Caco-2 (cell line): ENCODE measurements around the gene GNG7. TPM values are rescaled to one million over a fixed set of nuclear protein-coding genes. Genes with fewer than 3 reads are reported as not detected.
"Not testable (repeated sequence)": the region's sequence is repeated elsewhere in the genome, so short reads cannot be mapped to it uniquely, and the experiment has no call there.

ENCODE experiments used
- BruUV-seq: library from RNA; stranded (reverse); fragments of 400-500 nt; replicated peaks from 2 replicates; lab custom pipeline; 2021; lab: Mats Ljungman, UMichigan
- CTCF ChIA-PET: fragments of 300-600 bp; sonication (Branson Sonifier 250); formaldehyde crosslinking; loops from one replicate; lab custom pipeline; 2022; ENCODE audit warnings: antibody characterized with exemption; lab: Charles Lee
- POLR2A ChIA-PET: fragments of 300-600 bp; sonication (Branson Sonifier 250); formaldehyde crosslinking; loops from one replicate; lab custom pipeline; 2022; ENCODE audit warnings: antibody characterized with exemption; lab: Charles Lee
- DNase-seq, 2 experiments: peaks; one replicate each; pipeline versions ENCODE4 v3.0.0 to v3.0.0-alpha.2; 2020 to 2022
- H3K27me3 ChIP-seq: replicated peaks from 2 replicates; pipeline ENCODE4 v1.6.0; 2011; ENCODE audit warnings: low read length; ENCODE audit not compliant: control insufficient read depth, insufficient read depth
- H3K36me3 ChIP-seq: 2 replicates; pipeline ENCODE4 v1.5.1; 2011; ENCODE audit warnings: low read length; ENCODE audit not compliant: control insufficient read depth, insufficient read depth
- H3K4me1 ChIP-seq: fragments of 250-450 bp; sonication (Bioruptor Pico); 2 replicates; pipeline ENCODE4 v1.5.1; 2020; ENCODE audit warnings: mild to moderate bottlenecking
- H3K4me3 ChIP-seq: 2 replicates; pipeline ENCODE4 v1.5.1; 2011; ENCODE audit warnings: low read depth, mild to moderate bottlenecking, control low read depth, low read length
- H3K9me3 ChIP-seq: fragments of 250-450 bp; sonication (Bioruptor Pico); 2 replicates; pipeline ENCODE4 v1.5.1; 2020; ENCODE audit warnings: mild to moderate bottlenecking, moderate library complexity
- H3K27ac Mint-ChIP-seq: one replicate; pipeline ENCODE4 v1.8.0; 2022; ENCODE audit warnings: mixed read lengths; ENCODE audit not compliant: unreplicated experiment
- H3K27me3 Mint-ChIP-seq: one replicate; pipeline ENCODE4 v1.8.0; 2022; ENCODE audit warnings: mixed read lengths; ENCODE audit not compliant: insufficient read depth, unreplicated experiment
- H3K36me3 Mint-ChIP-seq: one replicate; pipeline ENCODE4 v1.8.0; 2022; ENCODE audit warnings: mild to moderate bottlenecking, mixed read lengths; ENCODE audit not compliant: insufficient read depth, unreplicated experiment
- H3K4me1 Mint-ChIP-seq: one replicate; pipeline ENCODE4 v1.8.0; 2022; ENCODE audit warnings: low read depth, mixed read lengths; ENCODE audit not compliant: unreplicated experiment
- H3K4me3 Mint-ChIP-seq: one replicate; pipeline ENCODE4 v1.8.0; 2022; ENCODE audit warnings: mild to moderate bottlenecking, moderate library complexity, mixed read lengths; ENCODE audit not compliant: unreplicated experiment
- H3K9me3 Mint-ChIP-seq: one replicate; pipeline ENCODE4 v1.8.0; 2022; ENCODE audit warnings: mixed read lengths; ENCODE audit not compliant: unreplicated experiment
- intact Hi-C: fragments of 100-400 bp; cut with micrococcal nuclease; formaldehyde crosslinking; loops from one replicate; pipeline ENCODE4 v1.10.0; 2022; ENCODE audit not compliant: unreplicated experiment
- total RNA-seq: library from RNA; stranded (reverse); gene quantifications from 2 replicates; pipeline ENCODE4 v1.2.3, GENCODE V29; 2022
- TF ChIP-seq, protein P1 (sequence below), 2 experiments: fragments of 200-600 bp in 1 of 2; IDR thresholded peaks; 1 replicate in 1 of 2; 2 replicates in 1 of 2; pipeline versions ENCODE4 v1.5.1 to v1.8.0; 2011 to 2022; ENCODE audit warnings: antibody characterized with exemption in 1 of 2, control low read depth in 1 of 2, inconsistent platforms in 1 of 2, low read depth in 1 of 2, low read length in 1 of 2, mild to moderate bottlenecking in 1 of 2, moderate library complexity in 1 of 2; ENCODE audit not compliant: insufficient read depth in 1 of 2, severe bottlenecking in 1 of 2, unreplicated experiment in 1 of 2

The GNG7 gene
- total RNA-seq, 1 experiment from 2014 or later: 0.43 TPM

DNA sequence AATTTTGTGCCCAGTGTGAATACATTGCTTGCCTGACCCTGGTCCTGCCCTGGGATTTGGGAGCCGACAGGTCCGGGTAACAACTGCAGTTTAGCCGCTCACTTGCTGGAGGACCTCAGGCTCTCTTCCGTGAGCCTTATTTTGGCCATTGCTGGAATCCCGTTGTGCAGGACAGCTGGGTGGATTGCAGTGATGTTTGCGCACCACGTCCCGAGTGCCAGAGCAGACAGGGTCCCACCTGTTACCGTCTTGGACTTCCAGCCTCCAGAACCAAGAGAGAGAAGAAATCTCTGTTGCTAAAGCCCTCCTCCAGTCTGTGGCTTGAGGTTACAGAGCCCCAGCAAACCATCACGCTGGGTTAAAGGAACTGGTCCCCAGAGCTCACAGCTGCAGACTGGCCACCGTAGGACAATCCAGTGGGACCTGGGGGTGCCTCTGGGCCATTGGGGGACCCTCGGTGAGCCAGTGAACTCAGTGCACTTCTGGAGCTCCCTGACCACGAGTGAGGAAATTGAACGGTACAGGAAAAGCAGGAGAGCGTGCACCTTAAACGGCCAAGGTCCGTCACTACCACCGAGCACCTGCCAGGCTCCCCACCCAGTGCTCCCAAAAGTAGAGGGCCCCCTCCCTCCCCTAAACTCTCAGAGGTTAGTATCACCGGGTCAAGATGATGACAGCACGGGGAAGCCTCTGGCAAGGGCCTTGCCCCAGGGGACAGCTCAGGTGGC is 92.9 kb downstream of the GNG7 start:
- no peak overlapping the region for H3K4me3 Mint-ChIP-seq
- H3K36me3 ChIP-seq: no peaks in the 10 kb centered on the region
- POLR2A ChIA-PET: interaction anchor here (1.9 kb wide), 1 partner anchor 133 kb away, joined by 51 read pairs; the partner anchor contains the start of gene GADD45B
- no peaks in the 10 kb centered on the region for H3K4me1 Mint-ChIP-seq
- no peaks in the 10 kb centered on the region for H3K9me3 Mint-ChIP-seq
- BruUV-seq: no TSS peak
- CTCF ChIA-PET: interaction anchor here (1.1 kb wide), 1 partner anchor 30 kb away, joined by 3 read pairs; no protein-coding TSS in a partner anchor
- TF ChIP-seq, protein P1, sequence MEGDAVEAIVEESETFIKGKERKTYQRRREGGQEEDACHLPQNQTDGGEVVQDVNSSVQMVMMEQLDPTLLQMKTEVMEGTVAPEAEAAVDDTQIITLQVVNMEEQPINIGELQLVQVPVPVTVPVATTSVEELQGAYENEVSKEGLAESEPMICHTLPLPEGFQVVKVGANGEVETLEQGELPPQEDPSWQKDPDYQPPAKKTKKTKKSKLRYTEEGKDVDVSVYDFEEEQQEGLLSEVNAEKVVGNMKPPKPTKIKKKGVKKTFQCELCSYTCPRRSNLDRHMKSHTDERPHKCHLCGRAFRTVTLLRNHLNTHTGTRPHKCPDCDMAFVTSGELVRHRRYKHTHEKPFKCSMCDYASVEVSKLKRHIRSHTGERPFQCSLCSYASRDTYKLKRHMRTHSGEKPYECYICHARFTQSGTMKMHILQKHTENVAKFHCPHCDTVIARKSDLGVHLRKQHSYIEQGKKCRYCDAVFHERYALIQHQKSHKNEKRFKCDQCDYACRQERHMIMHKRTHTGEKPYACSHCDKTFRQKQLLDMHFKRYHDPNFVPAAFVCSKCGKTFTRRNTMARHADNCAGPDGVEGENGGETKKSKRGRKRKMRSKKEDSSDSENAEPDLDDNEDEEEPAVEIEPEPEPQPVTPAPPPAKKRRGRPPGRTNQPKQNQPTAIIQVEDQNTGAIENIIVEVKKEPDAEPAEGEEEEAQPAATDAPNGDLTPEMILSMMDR (IDR thresholded peaks at IDR 0.05; ENCODE audit: insufficient read depth in 1 of 2, low read depth in 1 of 2, low read length in 1 of 2, severe bottlenecking in 1 of 2, unreplicated experiment in 1 of 2): no peak
- H3K36me3 Mint-ChIP-seq: no peaks in the 10 kb centered on the region
- intact Hi-C loops: loop anchor here (5.0 kb wide), 2 partner anchors 32 to 67 kb away; no protein-coding TSS in a partner anchor
- H3K9me3 ChIP-seq: 0 out of 2 replicates have a peak, but pooled peaks cover 2% of the 10 kb centered on the region
- H3K4me3 ChIP-seq: no peak overlapping the region
- H3K27me3 ChIP-seq: no peaks in the 10 kb centered on the region
- no peak overlapping the region for H3K27ac Mint-ChIP-seq
- no peaks in the 10 kb centered on the region for H3K4me1 ChIP-seq
- H3K27me3 Mint-ChIP-seq: no peaks in the 10 kb centered on the region
- no peak for DNase-seq

DNA sequence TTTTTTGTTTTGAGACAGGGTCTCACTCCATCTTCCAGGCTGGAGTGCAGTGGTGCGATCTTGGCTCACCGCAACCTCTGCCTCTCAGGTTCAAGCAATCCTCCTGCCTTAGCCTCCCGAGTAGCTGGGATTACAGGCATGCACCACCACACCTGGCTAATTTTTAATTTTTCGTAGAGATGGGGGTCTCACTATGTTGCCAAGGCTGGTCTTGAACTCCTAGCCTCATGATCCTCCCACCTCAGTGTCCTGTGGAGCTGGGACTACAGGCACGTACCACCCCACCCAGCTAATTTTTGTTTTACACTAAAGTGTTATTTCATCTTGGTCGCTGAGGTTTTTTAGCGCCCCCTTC is 93.5 kb downstream of the GNG7 start:
- H3K27ac Mint-ChIP-seq, H3K4me3 Mint-ChIP-seq, H3K27me3 ChIP-seq, H3K4me3 ChIP-seq, intact Hi-C loops, BruUV-seq, H3K36me3 Mint-ChIP-seq, H3K9me3 ChIP-seq, H3K36me3 ChIP-seq, POLR2A ChIA-PET, DNase-seq, H3K4me1 Mint-ChIP-seq, H3K4me1 ChIP-seq, H3K9me3 Mint-ChIP-seq, H3K27me3 Mint-ChIP-seq: not testable (repeated sequence)
- CTCF ChIA-PET: interaction anchor here (1.1 kb wide), 1 partner anchor 29 kb away, joined by 3 read pairs; no protein-coding TSS in a partner anchor

DNA sequence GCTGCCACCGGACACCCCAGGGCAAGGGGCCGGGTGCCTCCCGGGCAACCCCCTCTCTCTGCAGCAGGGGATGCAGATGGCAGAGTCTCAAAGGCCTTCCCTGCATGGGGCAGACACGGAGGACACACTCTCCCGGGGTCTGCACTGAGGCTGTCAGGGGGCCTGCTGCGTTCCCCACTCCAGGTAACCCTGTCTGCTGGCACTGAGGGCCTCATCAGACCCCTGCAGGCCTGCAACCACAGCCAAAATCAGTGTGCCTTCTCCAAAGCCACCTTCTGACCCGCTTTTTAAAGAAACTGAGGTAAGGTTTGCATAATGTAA is 93.9 kb downstream of the GNG7 start:
- no peak overlapping the region for H3K4me3 Mint-ChIP-seq
- ChIA-PET POLR2A (no interaction called here), CTCF (no interaction called here)
- H3K27ac Mint-ChIP-seq: no peak overlapping the region
- no peak overlapping the region for H3K4me3 ChIP-seq
- DNase-seq: no peak
- H3K4me1 ChIP-seq: no peaks in the 10 kb centered on the region
- intact Hi-C loops: no loop called here
- H3K9me3 ChIP-seq: no peaks in the 10 kb centered on the region
- no peaks in the 10 kb centered on the region for H3K36me3 Mint-ChIP-seq
- H3K27me3 Mint-ChIP-seq: no peaks in the 10 kb centered on the region
- H3K36me3 ChIP-seq: no peaks in the 10 kb centered on the region
- TF ChIP-seq, protein P1 (IDR thresholded peaks at IDR 0.05; ENCODE audit: insufficient read depth in 1 of 2, low read depth in 1 of 2, low read length in 1 of 2, severe bottlenecking in 1 of 2, unreplicated experiment in 1 of 2): no peak
- no peaks in the 10 kb centered on the region for H3K9me3 Mint-ChIP-seq
- no peaks in the 10 kb centered on the region for H3K4me1 Mint-ChIP-seq
- no peaks in the 10 kb centered on the region for H3K27me3 ChIP-seq
- no TSS peak for BruUV-seq
